Natural killer cell (primary cell): ENCODE results near the gene SCGB1C1. TPM values are rescaled to one million over a fixed set of nuclear protein-coding genes. Genes with fewer than 3 reads are reported as not detected.

ENCODE experiments used
- ATAC-seq, 3 donors: fragments of 150-1000 bp in 2 of 3; fragments of 200-7000 bp in 1 of 3; cut with Tn5 transposase; 1 replicate in 1 of 3; 2 replicates in 2 of 3; pipeline ENCODE4 v1.10.0; 2021; ENCODE audit warnings: mild to moderate bottlenecking in 2 of 3, moderate library complexity in 2 of 3
- DNase-seq, 2 donors: peaks; one replicate each; pipeline versions ENCODE4 v3.0.0 to v3.0.0-alpha.2; 2013 to 2021; ENCODE audit warnings: mixed read lengths in 1 of 2
- H3K27ac ChIP-seq: one replicate; pipeline ENCODE4 v1.5.1; 2013; ENCODE audit warnings: mild to moderate bottlenecking, low read length
- H3K27me3 ChIP-seq: one replicate; pipeline ENCODE4 v1.6.1; 2013; ENCODE audit warnings: low read length; ENCODE audit not compliant: control insufficient read depth, insufficient read depth
- H3K36me3 ChIP-seq: one replicate; pipeline ENCODE4 v1.6.1; 2013; ENCODE audit warnings: low read length; ENCODE audit not compliant: control insufficient read depth, insufficient read depth
- H3K4me1 ChIP-seq: one replicate; pipeline ENCODE4 v1.6.1; 2013; ENCODE audit warnings: low read length; ENCODE audit not compliant: control insufficient read depth, insufficient read depth
- H3K4me3 ChIP-seq: one replicate; pipeline ENCODE4 v1.5.1; 2013; ENCODE audit warnings: low read length
- H3K9me3 ChIP-seq: one replicate; pipeline ENCODE4 v1.6.1; 2013; ENCODE audit warnings: low read length; ENCODE audit not compliant: control insufficient read depth, insufficient read depth
- H3K27ac Mint-ChIP-seq, 2 donors: one replicate each; pipeline ENCODE4 v1.8.0; 2022; ENCODE audit warnings: mild to moderate bottlenecking in 2 of 2, mixed read lengths in 2 of 2, moderate library complexity in 1 of 2
- H3K27me3 Mint-ChIP-seq, 2 donors: one replicate each; pipeline ENCODE4 v1.8.0; 2022; ENCODE audit warnings: low read depth in 2 of 2, mixed read lengths in 2 of 2
- H3K36me3 Mint-ChIP-seq: one replicate; pipeline ENCODE4 v1.8.0; 2022; ENCODE audit warnings: mixed read lengths
- H3K4me1 Mint-ChIP-seq, 2 donors: one replicate each; pipeline ENCODE4 v1.8.0; 2022; ENCODE audit warnings: mixed read lengths in 2 of 2
- H3K4me3 Mint-ChIP-seq: one replicate; pipeline ENCODE4 v1.8.0; 2022; ENCODE audit warnings: mild to moderate bottlenecking, moderate library complexity, mixed read lengths
- H3K9me3 Mint-ChIP-seq, 2 donors: one replicate each; pipeline ENCODE4 v1.8.0; 2022; ENCODE audit warnings: mixed read lengths in 2 of 2
- WGBS: methylation state at CpG from one replicate; pipeline ENCODE4 v1.1.7; 2013; ENCODE audit warnings: missing lambda C conversion rate; ENCODE audit not compliant: insufficient coverage; 5-methylcytosine and 5-hydroxymethylcytosine counted together
- intact Hi-C: fragments of 100-400 bp; cut with micrococcal nuclease; formaldehyde crosslinking; loops from one replicate; pipeline ENCODE4 v1.14.2; 2022
- total RNA-seq, 4 donors: library from RNA; stranded (reverse); fragments of 120-200 nt in 1 of 4; gene quantifications; one replicate each; pipeline versions ENCODE4 v1.2.3 to v1.2.4, GENCODE V29; 2013 to 2022
- TF ChIP-seq, protein P1 (sequence below): fragments of 200-600 bp; IDR thresholded peaks from one replicate; pipeline ENCODE4 v1.8.0; 2022; ENCODE audit warnings: antibody characterized with exemption

SCGB1C1 gene
- total RNA-seq, 3 donors from 2014 or later (not counting 1 experiment from before 2014, with no cell fraction given): 0.73 to 2.1 TPM; not detected in 1

DNA sequence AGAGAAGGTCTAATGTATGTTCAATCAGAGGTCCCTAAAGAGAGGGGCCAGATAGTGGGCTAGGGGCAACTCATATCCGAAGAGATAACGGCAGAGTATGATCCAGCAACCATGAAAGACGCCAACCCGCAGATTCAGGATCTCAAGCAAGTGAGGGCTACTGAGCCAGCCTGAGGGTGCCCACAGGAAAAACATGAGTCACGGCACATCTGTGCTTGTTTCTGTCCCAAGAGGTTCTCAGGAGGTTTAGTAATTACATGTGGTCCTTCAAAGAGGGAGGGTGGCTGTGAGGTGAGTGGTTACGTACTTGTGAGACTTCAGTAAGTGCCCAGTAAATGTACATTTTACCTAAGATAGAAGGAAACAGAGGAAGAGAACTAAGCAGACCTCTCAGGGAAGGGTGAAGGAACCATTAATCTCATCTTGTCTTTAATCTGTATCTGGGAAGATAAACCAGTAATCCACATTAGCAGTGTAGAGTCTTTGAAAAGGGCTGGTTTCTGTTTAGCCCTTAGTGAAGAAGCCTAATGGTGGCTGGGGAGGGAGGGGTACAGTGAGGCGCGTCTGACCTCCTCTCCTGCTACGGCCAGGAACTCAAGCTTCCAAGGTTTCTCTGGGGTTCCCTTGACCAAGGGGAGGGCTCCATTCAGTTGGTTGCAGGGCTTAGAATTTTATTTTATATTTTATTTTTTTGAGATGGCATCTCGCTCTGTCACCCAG is 33.0 kb downstream of the SCGB1C1 start:
- TF ChIP-seq, protein P1, sequence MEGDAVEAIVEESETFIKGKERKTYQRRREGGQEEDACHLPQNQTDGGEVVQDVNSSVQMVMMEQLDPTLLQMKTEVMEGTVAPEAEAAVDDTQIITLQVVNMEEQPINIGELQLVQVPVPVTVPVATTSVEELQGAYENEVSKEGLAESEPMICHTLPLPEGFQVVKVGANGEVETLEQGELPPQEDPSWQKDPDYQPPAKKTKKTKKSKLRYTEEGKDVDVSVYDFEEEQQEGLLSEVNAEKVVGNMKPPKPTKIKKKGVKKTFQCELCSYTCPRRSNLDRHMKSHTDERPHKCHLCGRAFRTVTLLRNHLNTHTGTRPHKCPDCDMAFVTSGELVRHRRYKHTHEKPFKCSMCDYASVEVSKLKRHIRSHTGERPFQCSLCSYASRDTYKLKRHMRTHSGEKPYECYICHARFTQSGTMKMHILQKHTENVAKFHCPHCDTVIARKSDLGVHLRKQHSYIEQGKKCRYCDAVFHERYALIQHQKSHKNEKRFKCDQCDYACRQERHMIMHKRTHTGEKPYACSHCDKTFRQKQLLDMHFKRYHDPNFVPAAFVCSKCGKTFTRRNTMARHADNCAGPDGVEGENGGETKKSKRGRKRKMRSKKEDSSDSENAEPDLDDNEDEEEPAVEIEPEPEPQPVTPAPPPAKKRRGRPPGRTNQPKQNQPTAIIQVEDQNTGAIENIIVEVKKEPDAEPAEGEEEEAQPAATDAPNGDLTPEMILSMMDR: no peak
- no peak overlapping the region for H3K4me3 Mint-ChIP-seq
- Histone ChIP-seq H3K4me1 (no peaks in the 10 kb centered on the region), H3K27ac (no peak overlapping the region), H3K9me3 (no peaks in the 10 kb centered on the region), H3K4me3 (no peak overlapping the region), H3K36me3 (peaks cover 6% of the 10 kb centered on the region), H3K27me3 (no peaks in the 10 kb centered on the region)
- H3K27ac Mint-ChIP-seq: no peak overlapping the region
- H3K36me3 Mint-ChIP-seq: peaks cover 7% of the 10 kb centered on the region
- intact Hi-C loops: no loop called here
- no peak for ATAC-seq
- H3K9me3 Mint-ChIP-seq: no peaks in the 10 kb centered on the region
- WGBS: 92% methylated on average over 9 of the region's 10 CpGs
- no peaks in the 10 kb centered on the region for H3K4me1 Mint-ChIP-seq
- DNase-seq: no peak
- H3K27me3 Mint-ChIP-seq: no peaks in the 10 kb centered on the region

DNA sequence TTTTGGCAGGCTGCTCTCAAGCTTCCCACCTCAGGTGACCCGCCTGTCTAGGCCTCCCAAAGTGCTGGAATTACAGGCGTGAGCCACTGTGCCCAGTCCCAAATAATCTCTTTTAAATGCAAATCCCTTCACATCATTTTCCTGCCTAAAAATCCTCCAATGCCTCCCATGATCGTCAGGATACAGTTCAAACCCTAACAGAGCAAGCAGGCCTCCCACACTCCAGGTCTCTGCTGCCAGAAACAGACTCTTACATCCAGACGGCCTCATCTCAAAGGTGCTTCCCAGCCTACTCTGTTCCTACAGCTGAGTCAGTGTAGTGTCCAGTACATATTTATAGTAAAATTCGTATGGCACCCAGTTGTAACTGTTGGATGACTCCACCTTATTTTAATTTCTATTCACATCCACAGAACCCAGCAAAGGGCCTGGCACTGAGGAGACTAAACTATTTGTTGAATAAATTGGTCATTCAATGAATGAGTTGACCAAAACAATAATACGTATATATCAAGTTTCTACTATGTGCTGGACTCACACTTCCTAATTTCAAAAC is 35.0 kb downstream of the SCGB1C1 start:
- Mint-ChIP-seq H3K27ac (no peak overlapping the region), H3K4me1 (no peaks in the 10 kb centered on the region), H3K36me3 (peaks cover 2% of the 10 kb centered on the region), H3K27me3 (no peaks in the 10 kb centered on the region), H3K9me3 (no peaks in the 10 kb centered on the region), H3K4me3 (no peak overlapping the region)
- H3K4me3 ChIP-seq: no peak overlapping the region
- H3K9me3 ChIP-seq: no peaks in the 10 kb centered on the region
- no peaks in the 10 kb centered on the region for H3K4me1 ChIP-seq
- peaks cover 3% of the 10 kb centered on the region for H3K36me3 ChIP-seq
- no peak overlapping the region for H3K27ac ChIP-seq
- 93% methylated on average over 5 of the region's 6 CpGs for WGBS
- DNase-seq: no peak
- intact Hi-C loops: no loop called here
- H3K27me3 ChIP-seq: no peaks in the 10 kb centered on the region
- TF ChIP-seq, protein P1: no peak
- no peak for ATAC-seq

DNA sequence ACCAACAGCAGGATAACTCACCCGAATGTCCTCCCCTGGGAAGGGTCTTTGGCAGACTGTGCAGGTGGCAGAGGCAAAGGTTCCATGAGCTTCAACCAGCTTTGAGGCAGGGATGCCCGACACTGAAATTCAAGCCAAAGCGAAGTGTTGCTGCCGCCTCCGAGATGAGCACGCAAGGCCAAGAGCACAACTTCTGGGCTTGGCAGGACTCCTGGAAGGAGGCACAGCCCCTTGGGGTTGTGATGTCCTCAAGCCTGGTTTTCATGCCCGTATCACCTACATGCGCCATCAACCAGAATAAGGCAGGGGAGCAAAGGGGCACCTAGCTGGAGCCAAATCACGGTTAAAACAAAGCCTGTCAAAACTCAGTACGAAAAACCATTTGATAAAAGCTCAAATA is 37.6 kb downstream of the SCGB1C1 start:
- Mint-ChIP-seq H3K9me3 (no peaks in the 10 kb centered on the region), H3K27me3 (no peaks in the 10 kb centered on the region), H3K27ac (no peak overlapping the region)

More for the DNA sequence above, 37.6 kb downstream of the SCGB1C1 start:
- WGBS: 96% methylated on average over 10 of the region's 10 CpGs
- DNase-seq (no peak), ATAC-seq (no peak)
- H3K4me3 Mint-ChIP-seq: no peak overlapping the region
- TF ChIP-seq, protein P1: no peak
- H3K9me3 ChIP-seq: no peaks in the 10 kb centered on the region
- H3K27ac ChIP-seq: no peak overlapping the region
- intact Hi-C loops: no loop called here
- no peak overlapping the region for H3K4me3 ChIP-seq
- H3K4me1 Mint-ChIP-seq: peaks cover 4 to 6% of the 10 kb centered on the region in 2 donors
- peaks cover 6% of the 10 kb centered on the region for H3K4me1 ChIP-seq
- H3K27me3 ChIP-seq: no peaks in the 10 kb centered on the region
- peaks cover 2% of the 10 kb centered on the region for H3K36me3 ChIP-seq
- no peaks in the 10 kb centered on the region for H3K36me3 Mint-ChIP-seq
